Activated T-cell treated with anti-CD3 and anti-CD28 coated beads for 1 hour (primary cell): ENCODE results near the gene ARAP2.

Experiments used
- DNase-seq: peaks from one replicate; pipeline ENCODE4 v3.0.0-alpha.2; 2020; ENCODE audit warnings: low read depth

ARAP2 gene

GRCh38 chr4:36042122-36042970, 202.0 kb downstream of the ARAP2 start:
- DNase-seq, result no peak

GRCh38 chr4:36041340-36041739, 203.0 kb downstream of the ARAP2 start:
- no peak for DNase-seq

- no peak for DNase-seq
Measured at GRCh38 chr4:36039026-36039425, 205.3 kb downstream of the ARAP2 start.

- DNase-seq, result no peak
Measured at GRCh38 chr4:36038491-36038890, 205.8 kb downstream of the ARAP2 start.

- DNase-seq, result no peak
Measured at GRCh38 chr4:36037127-36037526, 207.2 kb downstream of the ARAP2 start.

GRCh38 chr4:36029951-36030350, 214.4 kb downstream of the ARAP2 start:
- DNase-seq, result no peak

GRCh38 chr4:36027203-36027602, 217.1 kb downstream of the ARAP2 start:
- no peak for DNase-seq

- DNase-seq, result no peak
Measured at GRCh38 chr4:36026348-36026880, 217.9 kb downstream of the ARAP2 start.

GRCh38 chr4:36024901-36025660, 219.2 kb downstream of the ARAP2 start:
- DNase-seq, result no peak

- no peak for DNase-seq
Measured at GRCh38 chr4:36020351-36020750, 224.0 kb downstream of the ARAP2 start.
